ENCODE results near the gene NSMCE1. TPM values are rescaled to one million over a fixed set of nuclear protein-coding genes. Genes with fewer than 3 reads are reported as not detected.

The NSMCE1 gene
- total RNA-seq, 1 donor from 2014 or later: 49.2 TPM

- Histone ChIP-seq H3K36me3 (no peaks in the 10 kb centered on the region), H3K27me3 (no peaks in the 10 kb centered on the region), H3K9me3 (no peaks in the 10 kb centered on the region), H3K27ac (peak overlapping the region; percentile 73), H3K4me1 (peaks cover 75% of the 10 kb centered on the region), H3K4me3 (no peak overlapping the region)
- intact Hi-C loops (cut with DNase I): loop anchor here (10.0 kb wide), 1 partner anchor 127 kb away; no protein-coding TSS in a partner anchor
- DNase-seq (peak; percentile 74), ATAC-seq (peak; percentile 18)
- TF ChIP-seq, protein P1, sequence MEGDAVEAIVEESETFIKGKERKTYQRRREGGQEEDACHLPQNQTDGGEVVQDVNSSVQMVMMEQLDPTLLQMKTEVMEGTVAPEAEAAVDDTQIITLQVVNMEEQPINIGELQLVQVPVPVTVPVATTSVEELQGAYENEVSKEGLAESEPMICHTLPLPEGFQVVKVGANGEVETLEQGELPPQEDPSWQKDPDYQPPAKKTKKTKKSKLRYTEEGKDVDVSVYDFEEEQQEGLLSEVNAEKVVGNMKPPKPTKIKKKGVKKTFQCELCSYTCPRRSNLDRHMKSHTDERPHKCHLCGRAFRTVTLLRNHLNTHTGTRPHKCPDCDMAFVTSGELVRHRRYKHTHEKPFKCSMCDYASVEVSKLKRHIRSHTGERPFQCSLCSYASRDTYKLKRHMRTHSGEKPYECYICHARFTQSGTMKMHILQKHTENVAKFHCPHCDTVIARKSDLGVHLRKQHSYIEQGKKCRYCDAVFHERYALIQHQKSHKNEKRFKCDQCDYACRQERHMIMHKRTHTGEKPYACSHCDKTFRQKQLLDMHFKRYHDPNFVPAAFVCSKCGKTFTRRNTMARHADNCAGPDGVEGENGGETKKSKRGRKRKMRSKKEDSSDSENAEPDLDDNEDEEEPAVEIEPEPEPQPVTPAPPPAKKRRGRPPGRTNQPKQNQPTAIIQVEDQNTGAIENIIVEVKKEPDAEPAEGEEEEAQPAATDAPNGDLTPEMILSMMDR (IDR thresholded peaks at IDR 0.05): no peak
Observed at GRCh38 chr16:27238016-27238587, 30.5 kb downstream of the NSMCE1 start.

DNA sequence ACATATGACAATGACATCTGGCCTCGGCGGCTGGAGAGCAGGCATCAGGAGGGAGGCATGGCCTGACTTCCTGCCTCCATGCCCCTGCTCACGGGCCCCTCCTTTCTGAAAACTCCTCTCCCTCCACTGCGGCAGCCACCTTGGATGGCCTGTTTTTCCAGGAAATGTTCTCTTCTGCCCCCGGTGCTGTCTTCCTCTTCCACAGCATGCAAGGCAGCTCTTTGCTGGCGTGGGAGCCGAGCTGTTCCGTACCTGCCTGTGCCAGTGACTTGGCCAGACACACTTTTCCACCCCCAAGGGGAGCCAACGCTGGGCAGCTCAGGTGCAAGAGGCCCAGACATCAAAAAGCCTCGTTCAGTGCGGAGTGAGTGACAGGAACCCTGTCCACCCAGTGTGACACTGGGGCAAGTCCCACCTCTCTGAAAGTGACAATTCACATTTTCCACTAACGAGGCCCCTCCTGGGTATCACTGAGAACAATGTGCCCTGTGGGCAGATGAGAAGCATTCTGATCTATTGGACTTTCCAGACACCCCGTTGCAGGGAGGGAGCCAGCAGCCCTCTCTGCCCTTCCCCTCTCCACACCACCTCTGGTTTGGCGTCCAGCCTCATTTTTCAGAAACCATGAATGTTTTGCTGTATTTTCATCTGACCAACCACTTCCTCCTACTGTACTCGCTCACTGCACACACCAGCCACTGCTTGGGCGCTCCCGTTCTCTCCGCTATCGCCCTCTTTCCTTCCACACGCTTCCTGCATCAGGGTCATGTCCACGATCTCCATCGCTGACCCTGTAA lies 31.2 kb downstream of the NSMCE1 start:
- intact Hi-C loops (cut with DNase I): loop anchor here (10.0 kb wide), 1 partner anchor 127 kb away; no protein-coding TSS in a partner anchor
- DNase-seq (peak; percentile 68), ATAC-seq (peak; percentile 38)

GRCh38 chr16:27236635-27237218 lies 31.8 kb downstream of the NSMCE1 start:
- intact Hi-C loops (cut with DNase I): loop anchor here (10.0 kb wide), 1 partner anchor 128 kb away; no protein-coding TSS in a partner anchor
- H3K36me3 ChIP-seq: peaks cover 10% of the 10 kb centered on the region
- H3K27me3 ChIP-seq: no peaks in the 10 kb centered on the region
- DNase-seq: no peak
- peaks cover 63% of the 10 kb centered on the region for H3K4me1 ChIP-seq
- no peaks in the 10 kb centered on the region for H3K9me3 ChIP-seq
- peak overlapping the region; percentile 73 for H3K27ac ChIP-seq
- TF ChIP-seq, protein P1 (IDR thresholded peaks at IDR 0.05): no peak
- H3K4me3 ChIP-seq: no peak overlapping the region
- no peak for ATAC-seq

More for the DNA sequence above, 31.2 kb downstream of the NSMCE1 start:
- Histone ChIP-seq H3K4me1 (peaks cover 68% of the 10 kb centered on the region), H3K9me3 (no peaks in the 10 kb centered on the region), H3K27me3 (no peaks in the 10 kb centered on the region), H3K4me3 (no peak overlapping the region), H3K36me3 (peaks cover 6% of the 10 kb centered on the region), H3K27ac (peak overlapping the region; percentile 73)
- TF ChIP-seq, protein P1 (IDR thresholded peaks at IDR 0.05): no peak

DNA sequence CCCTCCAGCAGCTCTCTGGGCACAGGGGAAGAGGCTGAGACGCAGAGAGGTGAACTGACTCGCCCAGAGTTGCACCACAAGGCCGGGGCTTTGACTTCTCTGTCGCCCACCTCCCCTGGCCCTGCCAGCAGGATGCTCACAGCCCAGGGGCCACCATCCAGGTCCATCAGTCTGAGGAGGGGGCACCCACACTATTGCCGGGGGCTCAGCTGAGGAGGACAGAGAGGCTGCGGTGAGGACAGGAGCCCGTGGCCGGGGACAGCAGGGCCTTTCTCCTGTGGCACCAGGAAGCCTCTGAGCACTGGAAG lies 32.7 kb downstream of the NSMCE1 start:
- ATAC-seq: no peak
- H3K9me3 ChIP-seq: no peaks in the 10 kb centered on the region
- H3K27me3 ChIP-seq: no peaks in the 10 kb centered on the region
- peaks cover 63% of the 10 kb centered on the region for H3K4me1 ChIP-seq
- TF ChIP-seq, protein P1 (IDR thresholded peaks at IDR 0.05): no peak
- peak; percentile 59 for DNase-seq
- peak overlapping the region; percentile 73 for H3K27ac ChIP-seq
- H3K4me3 ChIP-seq: no peak overlapping the region
- H3K36me3 ChIP-seq: peaks cover 17% of the 10 kb centered on the region
- intact Hi-C loops (cut with DNase I): loop anchor here (10.0 kb wide), 1 partner anchor 129 kb away; no protein-coding TSS in a partner anchor

GRCh38 chr16:27235055-27235937 lies 33.3 kb downstream of the NSMCE1 start:
- Histone ChIP-seq H3K4me3 (no peak overlapping the region), H3K27me3 (no peaks in the 10 kb centered on the region), H3K9me3 (no peaks in the 10 kb centered on the region), H3K36me3 (peaks cover 23% of the 10 kb centered on the region), H3K4me1 (peaks cover 60% of the 10 kb centered on the region), H3K27ac (peak overlapping the region; percentile 73)
- TF ChIP-seq, protein P1 (IDR thresholded peaks at IDR 0.05): peak; percentile 92
- DNase-seq: peak; percentile 87
- peak; percentile 71 for ATAC-seq
- intact Hi-C loops (cut with DNase I): loop anchor here (10.0 kb wide), 1 partner anchor 130 kb away; no protein-coding TSS in a partner anchor
